Activated CD8-positive, alpha-beta memory T cell treated with anti-CD3 and anti-CD28 coated beads, Interleukin-2, amount 10 ng/mL, durations not matched to agents 7 days and 5 days (primary cell): ENCODE data around the gene SLC2A11. TPM values are rescaled to one million over a fixed set of nuclear protein-coding genes. Genes with fewer than 3 reads are reported as not detected.
"Not testable (repeated sequence)": the region's sequence is repeated elsewhere in the genome, so short reads cannot be mapped to it uniquely, and the experiment has no call there.

Experiments used
- ATAC-seq: fragments of 150-1000 bp; cut with Tn5 transposase; one replicate; pipeline ENCODE4 v1.10.0; 2021; ENCODE audit warnings: moderate library complexity
- CTCF ChIA-PET: fragments of 350-600 bp; sonication (Branson Sonifier 250); formaldehyde crosslinking; loops from one replicate; lab custom pipeline; 2021; ENCODE audit warnings: antibody characterized with exemption; lab: Charles Lee
- DNase-seq: peaks from one replicate; pipeline ENCODE4 v3.0.0-alpha.2; 2020
- H3K27ac Mint-ChIP-seq: one replicate; pipeline ENCODE4 v1.8.0; 2021; ENCODE audit warnings: mild to moderate bottlenecking, mixed read lengths
- H3K27me3 Mint-ChIP-seq: one replicate; pipeline ENCODE4 v1.8.0; 2021; ENCODE audit warnings: mixed read lengths
- H3K36me3 Mint-ChIP-seq: one replicate; pipeline ENCODE4 v1.8.0; 2021; ENCODE audit warnings: mild to moderate bottlenecking, mixed read lengths
- H3K4me1 Mint-ChIP-seq: one replicate; pipeline ENCODE4 v1.8.0; 2021; ENCODE audit warnings: mixed read lengths
- H3K4me3 Mint-ChIP-seq: one replicate; pipeline ENCODE4 v1.8.0; 2021; ENCODE audit warnings: mild to moderate bottlenecking, moderate library complexity, mixed read lengths
- H3K9me3 Mint-ChIP-seq: one replicate; pipeline ENCODE4 v1.8.0; 2022; ENCODE audit warnings: low read depth, mixed read lengths
- total RNA-seq, 2 experiments: library from RNA; stranded (reverse); gene quantifications; one replicate each; pipeline ENCODE4 v1.2.3, GENCODE V29; 2021

The SLC2A11 gene
- total RNA-seq, 2 experiments from 2014 or later: 8.1 to 10.7 TPM

DNA sequence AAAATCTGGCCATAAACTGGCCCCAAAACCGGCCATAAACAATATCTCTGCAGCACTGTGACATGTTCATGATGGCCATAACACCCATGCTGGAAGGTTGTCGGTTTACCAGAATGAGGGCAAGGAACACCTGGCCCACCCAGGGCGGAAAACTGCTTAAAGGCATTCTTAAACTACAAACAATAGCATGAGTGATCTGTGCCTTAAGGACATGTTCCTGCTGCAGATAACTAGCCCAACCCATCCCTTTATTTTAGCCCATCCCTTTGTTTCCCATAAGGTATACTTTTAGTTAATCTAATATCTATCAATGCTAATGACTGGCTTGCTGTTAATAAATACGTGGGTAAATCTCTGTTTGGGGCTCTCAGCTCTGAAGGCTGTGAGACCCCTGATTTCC is 42.6 kb downstream of the SLC2A11 start:
- DNase-seq, H3K4me3 Mint-ChIP-seq, H3K27me3 Mint-ChIP-seq, CTCF ChIA-PET, H3K9me3 Mint-ChIP-seq, H3K27ac Mint-ChIP-seq, ATAC-seq: not testable (repeated sequence)
- Mint-ChIP-seq H3K36me3 (peaks cover 43% of the 10 kb centered on the region), H3K4me1 (peaks cover 23% of the 10 kb centered on the region)

DNA sequence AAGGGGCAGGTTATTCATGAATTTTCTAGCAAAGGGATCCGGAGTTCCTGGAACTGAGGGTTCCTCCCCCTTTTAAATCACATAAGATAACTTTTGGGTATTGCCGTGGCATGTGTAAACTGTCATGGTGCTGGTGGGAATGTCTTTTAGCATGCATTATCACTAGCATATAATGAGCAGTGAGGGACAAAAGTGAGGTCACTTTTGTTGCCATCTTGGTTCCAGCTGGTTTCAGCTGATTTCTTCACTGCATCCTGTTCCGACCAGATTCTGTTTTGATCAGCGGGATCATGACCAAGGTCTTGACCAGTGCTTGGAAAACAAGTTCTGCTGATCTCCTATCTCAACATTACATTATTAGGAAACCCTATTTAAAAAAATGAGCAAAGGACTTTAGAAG is 43.9 kb downstream of the SLC2A11 start:
- DNase-seq (no peak), ATAC-seq (no peak)
- CTCF ChIA-PET: no interaction called here
- Mint-ChIP-seq H3K9me3 (peaks cover 1% of the 10 kb centered on the region), H3K27ac (no peak overlapping the region), H3K4me1 (peaks cover 13% of the 10 kb centered on the region), H3K4me3 (no peak overlapping the region), H3K36me3 (peaks cover 34% of the 10 kb centered on the region), H3K27me3 (no peaks in the 10 kb centered on the region)

- Mint-ChIP-seq H3K27me3 (no peaks in the 10 kb centered on the region), H3K4me3 (no peak overlapping the region), H3K9me3 (peaks cover 1% of the 10 kb centered on the region), H3K27ac (no peak overlapping the region), H3K4me1 (peaks cover 2% of the 10 kb centered on the region), H3K36me3 (peaks cover 21% of the 10 kb centered on the region)
- CTCF ChIA-PET: interaction anchor here (1.2 to 2.0 kb wide), 3 partner anchors 9 to 45 kb away, joined by 3 to 8 read pairs (median 4); partner anchors contain the start of gene MIF
- DNase-seq (no peak), ATAC-seq (no peak)
Observed at GRCh38 chr22:23903328-23903971, 45.8 kb downstream of the SLC2A11 start.

GRCh38 chr22:23904573-23905254 is 47.0 kb downstream of the SLC2A11 start:
- no peaks in the 10 kb centered on the region for H3K27me3 Mint-ChIP-seq
- DNase-seq: no peak
- CTCF ChIA-PET: interaction anchor here (2.0 kb wide), 1 partner anchor 11 kb away, joined by 8 read pairs; the partner anchor contains the start of gene MIF

DNA sequence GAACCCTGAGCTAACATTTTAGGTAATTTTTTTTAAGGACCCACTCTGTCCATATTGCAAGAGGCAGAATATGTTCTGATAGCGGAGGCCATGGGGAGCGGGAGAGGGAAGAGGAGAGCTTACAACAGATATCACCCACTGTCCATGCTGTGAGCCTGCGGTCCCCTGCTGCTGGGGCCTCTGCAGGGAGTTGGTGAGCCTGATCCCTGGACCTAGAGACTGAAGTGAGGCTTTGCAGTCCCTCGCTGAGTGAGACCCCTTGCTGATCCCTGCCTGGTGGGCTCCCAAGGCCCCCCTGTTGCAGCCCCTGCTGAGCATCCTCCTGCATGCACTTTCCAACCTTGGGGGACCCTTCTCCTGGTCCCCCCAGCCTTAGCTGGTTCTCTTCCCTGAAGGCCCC is 49.0 kb downstream of the SLC2A11 start:
- DNase-seq (no peak), ATAC-seq (no peak)
- Mint-ChIP-seq H3K27me3 (no peaks in the 10 kb centered on the region), H3K4me3 (no peak overlapping the region), H3K9me3 (no peaks in the 10 kb centered on the region), H3K4me1 (peaks cover 2% of the 10 kb centered on the region), H3K27ac (no peak overlapping the region), H3K36me3 (peaks cover 1% of the 10 kb centered on the region)
- CTCF ChIA-PET: no interaction called here

More at GRCh38 chr22:23904573-23905254, 47.0 kb downstream of the SLC2A11 start:
- Mint-ChIP-seq H3K4me1 (peaks cover under 1% of the 10 kb centered on the region), H3K4me3 (no peak overlapping the region), H3K36me3 (peaks cover 13% of the 10 kb centered on the region), H3K27ac (no peak overlapping the region), H3K9me3 (peaks cover under 1% of the 10 kb centered on the region)
- ATAC-seq: no peak

DNA sequence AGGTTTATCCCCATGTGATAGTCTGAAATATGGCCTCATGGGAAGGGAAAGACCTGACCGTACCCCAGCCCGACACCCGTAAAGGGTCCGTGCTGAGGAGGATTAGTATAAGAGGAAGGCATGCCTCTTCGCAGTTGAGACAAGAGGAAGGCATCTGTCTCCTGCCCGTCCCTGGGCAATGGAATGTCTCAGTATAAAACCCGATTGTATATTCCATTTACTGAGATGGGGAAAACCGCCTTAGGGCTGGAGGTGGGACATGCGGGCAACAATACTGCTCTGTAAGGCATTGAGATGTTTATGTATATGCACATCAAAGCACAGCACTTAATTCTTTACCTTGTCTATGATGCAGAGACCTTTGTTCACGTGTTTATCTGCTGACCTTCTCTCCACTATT is 49.7 kb downstream of the SLC2A11 start:
- H3K27me3 Mint-ChIP-seq, H3K9me3 Mint-ChIP-seq: not testable (repeated sequence)

GRCh38 chr22:23908587-23909205 is 51.0 kb downstream of the SLC2A11 start:
- H3K27me3 Mint-ChIP-seq: no peaks in the 10 kb centered on the region
- CTCF ChIA-PET: interaction anchor here (6.5 kb wide), 1 partner anchor 15 kb away, joined by 37 read pairs; the partner anchor contains the start of gene MIF
- H3K9me3 Mint-ChIP-seq: no peaks in the 10 kb centered on the region
- DNase-seq (no peak), ATAC-seq (no peak)
- peaks cover 16% of the 10 kb centered on the region for H3K4me1 Mint-ChIP-seq
- peaks cover 3% of the 10 kb centered on the region for H3K36me3 Mint-ChIP-seq
- H3K4me3 Mint-ChIP-seq: no peak overlapping the region
- no peak overlapping the region for H3K27ac Mint-ChIP-seq

More for the DNA sequence above, 49.7 kb downstream of the SLC2A11 start:
- CTCF ChIA-PET, H3K4me3 Mint-ChIP-seq, H3K4me1 Mint-ChIP-seq, H3K36me3 Mint-ChIP-seq, H3K27ac Mint-ChIP-seq, ATAC-seq, DNase-seq: not testable (repeated sequence)

GRCh38 chr22:23909296-23909898 is 51.7 kb downstream of the SLC2A11 start:
- H3K4me3 Mint-ChIP-seq: no peak overlapping the region
- H3K27ac Mint-ChIP-seq: no peak overlapping the region
- ATAC-seq: no peak

DNA sequence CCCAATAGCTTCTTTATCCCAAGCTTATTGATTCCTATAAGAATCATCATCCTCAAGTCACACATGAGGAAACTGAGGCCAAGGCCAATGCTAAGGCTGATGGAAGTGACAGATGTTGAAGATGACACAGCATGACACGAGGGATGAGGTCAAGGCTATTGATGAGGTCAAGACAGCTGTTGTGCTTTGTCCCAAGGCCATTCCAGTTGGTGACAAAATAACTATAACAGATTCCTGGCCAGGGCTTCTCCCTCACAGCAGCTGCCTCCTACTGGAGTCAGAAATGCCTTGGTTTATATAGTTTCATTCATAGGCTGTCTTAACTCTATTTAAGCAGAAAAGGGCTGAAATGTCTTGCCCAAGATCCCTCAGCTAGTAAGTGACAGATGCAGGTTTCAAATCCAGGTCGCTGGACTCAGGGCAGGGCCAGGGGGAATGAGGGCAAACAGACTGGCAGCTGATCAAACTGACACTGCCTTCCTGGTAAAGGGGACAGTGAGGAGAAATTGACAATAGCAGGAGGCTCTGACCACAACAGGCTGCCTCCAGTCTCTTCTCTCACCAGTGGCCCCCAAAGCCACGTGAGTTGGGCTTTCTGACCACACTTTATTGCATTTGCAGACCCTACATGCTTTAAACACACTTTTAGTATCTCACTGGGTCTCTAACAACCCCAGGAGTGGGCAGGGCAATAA is 53.0 kb downstream of the SLC2A11 start:
- H3K9me3 Mint-ChIP-seq: no peaks in the 10 kb centered on the region
- ATAC-seq (no peak), DNase-seq (peak; percentile 22)
- H3K4me3 Mint-ChIP-seq: no peak overlapping the region
- H3K4me1 Mint-ChIP-seq: peaks cover 24% of the 10 kb centered on the region
- H3K27ac Mint-ChIP-seq: no peak overlapping the region
- peaks cover 3% of the 10 kb centered on the region for H3K36me3 Mint-ChIP-seq
- CTCF ChIA-PET: interaction anchor here (1.0 to 6.5 kb wide), 4 partner anchors 17 to 264 kb away, joined by 3 to 37 read pairs (median 3); partner anchors contain the start of gene MIF
- H3K27me3 Mint-ChIP-seq: no peaks in the 10 kb centered on the region

More at GRCh38 chr22:23909296-23909898, 51.7 kb downstream of the SLC2A11 start:
- peak; percentile 12 for DNase-seq
- CTCF ChIA-PET: interaction anchor here (0.6 to 6.5 kb wide), 3 partner anchors 16 to 379 kb away, joined by 3 to 37 read pairs (median 3); partner anchors contain the start of gene MIF
- Mint-ChIP-seq H3K27me3 (no peaks in the 10 kb centered on the region), H3K36me3 (peaks cover 3% of the 10 kb centered on the region), H3K9me3 (no peaks in the 10 kb centered on the region), H3K4me1 (peaks cover 18% of the 10 kb centered on the region)

- CTCF ChIA-PET: interaction anchor here (1.0 to 6.5 kb wide), 3 partner anchors 18 to 245 kb away, joined by 3 to 37 read pairs (median 3); partner anchors contain the start of gene MIF
- peaks cover 28% of the 10 kb centered on the region for H3K4me1 Mint-ChIP-seq
- ATAC-seq (no peak), DNase-seq (peak; percentile 22)
- H3K27ac Mint-ChIP-seq: no peak overlapping the region
- no peaks in the 10 kb centered on the region for H3K27me3 Mint-ChIP-seq
- no peaks in the 10 kb centered on the region for H3K9me3 Mint-ChIP-seq
- H3K4me3 Mint-ChIP-seq: no peak overlapping the region
- peaks cover 3% of the 10 kb centered on the region for H3K36me3 Mint-ChIP-seq
Observed at GRCh38 chr22:23911318-23911980, 53.8 kb downstream of the SLC2A11 start.

DNA sequence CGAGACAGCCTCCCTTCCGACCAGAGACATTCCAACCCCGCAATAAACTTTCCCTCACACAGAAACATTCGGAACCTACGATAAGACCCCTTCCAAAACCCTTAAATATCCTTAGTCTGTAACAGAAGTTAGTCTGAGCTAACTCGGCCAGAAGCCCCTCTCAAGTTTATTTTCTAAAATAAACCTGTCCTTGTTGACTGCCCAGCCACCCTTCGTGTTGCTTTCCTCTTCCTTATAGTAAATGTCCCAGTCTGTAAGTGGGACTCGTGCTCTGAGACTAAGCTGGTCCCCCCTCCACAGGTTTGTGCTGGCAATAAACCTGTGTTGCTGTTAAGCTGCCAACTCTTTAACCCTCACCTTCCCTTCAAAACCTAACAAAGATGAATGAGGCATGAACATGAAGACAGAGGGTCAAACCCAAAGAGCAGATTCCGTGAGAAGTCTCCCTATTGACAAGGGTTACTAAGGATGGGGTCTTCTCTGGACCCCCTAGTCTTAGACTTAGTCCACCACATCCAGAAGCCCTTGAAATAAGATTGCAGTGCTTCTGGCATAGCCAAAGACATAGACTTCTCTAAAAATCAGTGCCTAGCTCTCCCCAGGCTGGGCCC is 54.7 kb downstream of the SLC2A11 start:
- DNase-seq: peak; percentile 28
- ATAC-seq: no peak
- Mint-ChIP-seq H3K36me3 (peaks cover 5% of the 10 kb centered on the region), H3K9me3 (no peaks in the 10 kb centered on the region), H3K27ac (peak overlapping the region; percentile 33), H3K27me3 (no peaks in the 10 kb centered on the region), H3K4me1 (peaks cover 28% of the 10 kb centered on the region), H3K4me3 (no peak overlapping the region)
- CTCF ChIA-PET: interaction anchor here (6.5 kb wide), 1 partner anchor 19 kb away, joined by 37 read pairs; the partner anchor contains the start of gene MIF

DNA sequence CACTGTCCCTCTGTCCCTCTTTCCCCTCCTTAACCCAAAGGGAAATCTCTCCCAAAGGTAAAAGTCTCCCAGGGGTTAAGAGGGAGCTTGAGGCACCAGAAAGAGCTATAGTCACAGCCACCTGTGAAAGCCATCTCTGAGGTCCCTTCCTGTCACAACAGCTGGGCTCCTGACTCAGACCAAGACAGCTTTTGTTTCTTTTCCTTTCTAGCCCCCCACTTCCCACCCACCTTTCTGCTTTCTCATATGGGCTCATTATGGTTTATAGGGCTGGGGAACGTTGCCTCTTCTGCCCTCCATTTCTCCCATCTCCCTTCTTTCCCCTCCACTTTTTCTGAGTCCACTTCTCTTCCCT is 55.6 kb downstream of the SLC2A11 start:
- H3K27me3 Mint-ChIP-seq: no peaks in the 10 kb centered on the region
- H3K36me3 Mint-ChIP-seq: peaks cover 9% of the 10 kb centered on the region
- peak overlapping the region; percentile 93 for H3K27ac Mint-ChIP-seq
- H3K4me1 Mint-ChIP-seq: peaks cover 28% of the 10 kb centered on the region
- DNase-seq (peak; percentile 62), ATAC-seq (no peak)
- peak overlapping the region; percentile 86 for H3K4me3 Mint-ChIP-seq
- no peaks in the 10 kb centered on the region for H3K9me3 Mint-ChIP-seq
- CTCF ChIA-PET: interaction anchor here (0.9 to 6.5 kb wide), 5 partner anchors 10 to 54 kb away, joined by 3 to 37 read pairs (median 3); partner anchors contain the start of gene MIF
